SK-N-SH treated with all-trans-retinoic acid at 6 μM for 48 hours (cell line): ENCODE measurements around the gene FBXL19.

ENCODE experiments used
- ATAC-seq: fragments of 200-7000 bp; cut with Tn5 transposase; 3 replicates; pipeline ENCODE4 v1.9.1; 2020; ENCODE audit warnings: mild to moderate bottlenecking, moderate library complexity
- ARNTL ChIP-seq: fragments of 450-650 bp; formaldehyde crosslinking; IDR thresholded peaks from 2 replicates; pipeline ENCODE4 v1.5.0; 2020; ENCODE audit warnings: low read depth, mild to moderate bottlenecking, moderate library complexity, borderline replicate concordance
- BACH2 ChIP-seq: fragments of 250-450 bp; sonication (Bioruptor Pico); IDR thresholded peaks from 2 replicates; pipeline ENCODE4 v1.9.0; 2021; ENCODE audit warnings: mild to moderate bottlenecking, borderline replicate concordance
- CREB5 ChIP-seq: fragments of 250-450 bp; sonication (Bioruptor Pico); IDR thresholded peaks from 2 replicates; pipeline ENCODE4 v1.5.1; 2020; ENCODE audit warnings: low read depth, mild to moderate bottlenecking, moderate library complexity
- CSDC2 ChIP-seq: fragments of 250-450 bp; sonication (Bioruptor Pico); IDR thresholded peaks from 2 replicates; pipeline ENCODE4 v1.5.0; 2020; ENCODE audit warnings: mild to moderate bottlenecking, moderate library complexity
- CSRNP3 ChIP-seq: fragments of 250-450 bp; sonication (Bioruptor Pico); IDR thresholded peaks from 2 replicates; pipeline ENCODE4 v1.5.1; 2021; ENCODE audit warnings: mild to moderate bottlenecking, moderate library complexity
- ESRRG ChIP-seq: fragments of 250-450 bp; sonication (Bioruptor Pico); IDR thresholded peaks from 2 replicates; pipeline ENCODE4 v1.6.1; 2021; ENCODE audit warnings: mild to moderate bottlenecking
- GLIS3 ChIP-seq: fragments of 250-450 bp; sonication (Bioruptor Pico); IDR thresholded peaks from 2 replicates; pipeline ENCODE4 v1.5.0; 2020; ENCODE audit warnings: mild to moderate bottlenecking, moderate library complexity
- ISL1 ChIP-seq: fragments of 250-450 bp; sonication (Bioruptor Pico); IDR thresholded peaks from 2 replicates; pipeline ENCODE4 v2.1.2; 2022; ENCODE audit warnings: mild to moderate bottlenecking, moderate library complexity
- OSR1 ChIP-seq: fragments of 250-450 bp; sonication (Bioruptor Pico); IDR thresholded peaks from 2 replicates; pipeline ENCODE4 v1.8.0; 2022; ENCODE audit warnings: moderate library complexity, mild to moderate bottlenecking, inconsistent platforms
- PPARA ChIP-seq: fragments of 250-450 bp; sonication (Bioruptor Pico); IDR thresholded peaks from 2 replicates; pipeline ENCODE4 v1.5.0; 2020; ENCODE audit warnings: mild to moderate bottlenecking, borderline replicate concordance
- RARB ChIP-seq: fragments of 250-450 bp; sonication (Bioruptor Pico); IDR thresholded peaks from 2 replicates; pipeline ENCODE4 v1.8.0; 2021; ENCODE audit warnings: mild to moderate bottlenecking, moderate library complexity
- TCF4 ChIP-seq: fragments of 250-450 bp; sonication (Bioruptor Pico); IDR thresholded peaks from 2 replicates; pipeline ENCODE4 v1.8.0; 2021; ENCODE audit warnings: mild to moderate bottlenecking, moderate library complexity, borderline replicate concordance
- TOX ChIP-seq: fragments of 250-450 bp; sonication (Bioruptor Pico); IDR thresholded peaks from 2 replicates; pipeline ENCODE4 v1.8.0; 2021; ENCODE audit warnings: mild to moderate bottlenecking, moderate library complexity, borderline replicate concordance
- TSHZ2 ChIP-seq: fragments of 250-450 bp; sonication (Bioruptor Pico); IDR thresholded peaks from 2 replicates; pipeline ENCODE4 v1.5.0; 2020; ENCODE audit warnings: mild to moderate bottlenecking, moderate library complexity
- ZC3H10 ChIP-seq: fragments of 250-450 bp; sonication (Bioruptor Pico); IDR thresholded peaks from 2 replicates; pipeline ENCODE4 v1.5.1; 2021; ENCODE audit warnings: mild to moderate bottlenecking, moderate library complexity
- ZFP3 ChIP-seq: fragments of 250-450 bp; sonication (Bioruptor Pico); IDR thresholded peaks from 2 replicates; pipeline ENCODE4 v1.5.0; 2020; ENCODE audit warnings: mild to moderate bottlenecking, moderate library complexity
- ZFP30 ChIP-seq: fragments of 450-650 bp; formaldehyde crosslinking; IDR thresholded peaks from 2 replicates; pipeline ENCODE4 v1.5.0; 2022; ENCODE audit warnings: mild to moderate bottlenecking, moderate library complexity
- ZNF565 ChIP-seq: fragments of 450-650 bp; formaldehyde crosslinking; conservative IDR thresholded peaks from 2 replicates; pipeline ENCODE4 v1.5.0; 2020; ENCODE audit warnings: low read depth, mild to moderate bottlenecking, moderate library complexity
- ZNF70 ChIP-seq: fragments of 450-650 bp; formaldehyde crosslinking; IDR thresholded peaks from 2 replicates; pipeline ENCODE4 v1.5.0; 2020; ENCODE audit warnings: mild to moderate bottlenecking, moderate library complexity

FBXL19 gene

GRCh38 chr16:30910427-30911029 lies 12.8 kb upstream of the FBXL19 start:
- no peak for TF ChIP-seq RARB (CRISPR knock-in tag)
- TF ChIP-seq ZNF565 (CRISPR knock-in tag): no peak
- no peak for TF ChIP-seq ISL1 (CRISPR knock-in tag)
- TF ChIP-seq ZC3H10 (CRISPR knock-in tag): no peak
- no peak for ATAC-seq

- TF ChIP-seq CSRNP3 (CRISPR knock-in tag) (no peak), CSDC2 (CRISPR knock-in tag) (no peak), TSHZ2 (CRISPR knock-in tag) (no peak)
- ATAC-seq: no peak
Observed at GRCh38 chr16:30912794-30913412, 10.5 kb upstream of the FBXL19 start.

GRCh38 chr16:30914830-30915229 lies 8.5 kb upstream of the FBXL19 start:
- no peak for ATAC-seq
- no peak for TF ChIP-seq OSR1 (CRISPR knock-in tag)
- TF ChIP-seq ZC3H10 (CRISPR knock-in tag): no peak
- no peak for TF ChIP-seq ZFP3 (CRISPR knock-in tag)
- TF ChIP-seq ZFP30 (CRISPR knock-in tag): no peak
- TF ChIP-seq TCF4 (CRISPR knock-in tag): no peak
- no peak for TF ChIP-seq RARB (CRISPR knock-in tag)
- no peak for TF ChIP-seq PPARA (CRISPR knock-in tag)
- TF ChIP-seq ARNTL (CRISPR knock-in tag): no peak

- no peak for ATAC-seq
- TF ChIP-seq CREB5 (CRISPR knock-in tag): no peak
- TF ChIP-seq ISL1 (CRISPR knock-in tag): no peak
- TF ChIP-seq ZFP3 (CRISPR knock-in tag): no peak
- no peak for TF ChIP-seq ESRRG
- no peak for TF ChIP-seq BACH2 (CRISPR knock-in tag)
- no peak for TF ChIP-seq TSHZ2 (CRISPR knock-in tag)
- no peak for TF ChIP-seq TOX (CRISPR knock-in tag)
- TF ChIP-seq OSR1 (CRISPR knock-in tag): no peak
- no peak for TF ChIP-seq ZC3H10 (CRISPR knock-in tag)
- TF ChIP-seq ZNF70 (CRISPR knock-in tag): no peak
- no peak for TF ChIP-seq GLIS3
- no peak for TF ChIP-seq ARNTL (CRISPR knock-in tag)
Observed at GRCh38 chr16:30918614-30919013, 4.8 kb upstream of the FBXL19 start.
